Right cardiac atrium (tissue), 5 donors: ENCODE measurements around the gene MEDAG. TPM values are rescaled to one million over a fixed set of nuclear protein-coding genes. Genes with fewer than 3 reads are reported as not detected.

Source experiments
- ATAC-seq, 2 donors: fragments of 200-7000 bp; cut with Tn5 transposase; one replicate each; pipeline versions ENCODE4 v1.8.0 to v1.9.1; 2020; ENCODE audit warnings: moderate library complexity in 2 of 2, mild to moderate bottlenecking in 1 of 2
- DNase-seq, 3 donors: peaks; one replicate each; pipeline ENCODE4 v3.0.0-alpha.2; 2020
- H3K27ac ChIP-seq: one replicate; pipeline ENCODE4 v1.5.1; 2013; ENCODE audit warnings: mild to moderate bottlenecking, low read length, control low read depth, moderate library complexity
- H3K27me3 ChIP-seq: one replicate; pipeline ENCODE4 v1.6.1; 2013; ENCODE audit not compliant: control insufficient read depth, insufficient read depth
- H3K4me1 ChIP-seq: one replicate; pipeline ENCODE4 v1.6.1; 2013; ENCODE audit warnings: low read length; ENCODE audit not compliant: control insufficient read depth, insufficient read depth
- H3K4me3 ChIP-seq: one replicate; pipeline ENCODE4 v1.5.1; 2013; ENCODE audit warnings: low read length, control low read depth
- H3K9me3 ChIP-seq: one replicate; pipeline ENCODE4 v1.6.1; 2013; ENCODE audit warnings: low read length; ENCODE audit not compliant: control insufficient read depth
- WGBS: extraction: QIAGEN DNeasy Blood & Tissue Kit; methylation state at CpG from one replicate; pipeline ENCODE4 v1.1.7; 2013; 5-methylcytosine and 5-hydroxymethylcytosine counted together
- intact Hi-C, 4 donors: fragments of 100-400 bp; cut with DNase I; formaldehyde crosslinking; loops; one replicate each; pipeline versions ENCODE4 v1.11.0 to v1.14.0; 2022 to 2023
- polyA plus RNA-seq: library from polyadenylated mRNA; stranded (reverse); fragments of 200-250 nt; gene quantifications from one replicate; pipeline ENCODE4 v1.2.3, GENCODE V29; 2013
- total RNA-seq, 4 donors: library from RNA; stranded (reverse); fragmentation: NEBNext Ultra II Directional; extraction: Animal tissue kit (Norgen Biotek cat#: 25700); gene quantifications; one replicate each; pipeline ENCODE4 v1.2.1, GENCODE V29; 2021
- donor health status: healthy with polysubstance abuse.
- donor health status: DM: no; HTN: yes; CAD: no.
- donor health status: DM: no; HTN: no; CAD: no.
- donor health status: DM: no; HTN: yes; CAD: no; lungs with severe emphysema.
- donor health status: DM: yes; HTN: yes; CAD: no.

Gene MEDAG
- total and polyA plus RNA-seq, 5 donors = 5.4 to 22.2 (median 7.7) TPM

GRCh38 chr13:30884543-30884942 lies 21.5 kb upstream of the MEDAG start:
- intact Hi-C loops = no loop called here
- 85% methylated on average over 5 of the region's 5 CpGs for whole genome bisulfite sequencing

GRCh38 chr13:30889196-30889690 lies 16.8 kb upstream of the MEDAG start:
- H3K27me3 ChIP-seq = no peaks in the 10 kb centered on the region
- H3K9me3 ChIP-seq = no peaks in the 10 kb centered on the region
- DNase-seq (no peak), ATAC-seq (no peak)
- 92% methylated on average over 3 of the region's 3 CpGs for WGBS
- no peak overlapping the region for H3K4me3 ChIP-seq
- intact Hi-C loops = no loop called here
- no peak overlapping the region for H3K27ac ChIP-seq
- H3K4me1 ChIP-seq = no peaks in the 10 kb centered on the region

More at GRCh38 chr13:30884543-30884942, 21.5 kb upstream of the MEDAG start:
- Histone ChIP-seq H3K27me3 (no peaks in the 10 kb centered on the region), H3K9me3 (no peaks in the 10 kb centered on the region), H3K4me3 (no peak overlapping the region), H3K4me1 (no peaks in the 10 kb centered on the region), H3K27ac (no peak overlapping the region)
- ATAC-seq (no peak), DNase-seq (no peak)

- Histone ChIP-seq H3K9me3 (no peaks in the 10 kb centered on the region), H3K27ac (no peak overlapping the region), H3K27me3 (no peaks in the 10 kb centered on the region), H3K4me1 (no peaks in the 10 kb centered on the region), H3K4me3 (no peak overlapping the region)
- WGBS = 21% methylated on average over 6 of the region's 6 CpGs
- DNase-seq = peak; percentile 81 to 86 (median 84)
- intact Hi-C loops = no loop called here
- peak; percentile 65 to 79 for ATAC-seq
Observed at GRCh38 chr13:30892966-30893365, 13.1 kb upstream of the MEDAG start.

- Histone ChIP-seq H3K4me1 (peaks cover 4% of the 10 kb centered on the region), H3K4me3 (no peak overlapping the region), H3K9me3 (no peaks in the 10 kb centered on the region), H3K27me3 (no peaks in the 10 kb centered on the region), H3K27ac (peak overlapping the region; percentile 70)
- intact Hi-C loops = no loop called here
- peak; percentile 62 to 76 for ATAC-seq
- DNase-seq = peak; percentile 77 to 83 (median 81)
- 39% methylated on average over 4 of the region's 4 CpGs for WGBS
Observed at GRCh38 chr13:30895773-30896172, 10.3 kb upstream of the MEDAG start.

DNA sequence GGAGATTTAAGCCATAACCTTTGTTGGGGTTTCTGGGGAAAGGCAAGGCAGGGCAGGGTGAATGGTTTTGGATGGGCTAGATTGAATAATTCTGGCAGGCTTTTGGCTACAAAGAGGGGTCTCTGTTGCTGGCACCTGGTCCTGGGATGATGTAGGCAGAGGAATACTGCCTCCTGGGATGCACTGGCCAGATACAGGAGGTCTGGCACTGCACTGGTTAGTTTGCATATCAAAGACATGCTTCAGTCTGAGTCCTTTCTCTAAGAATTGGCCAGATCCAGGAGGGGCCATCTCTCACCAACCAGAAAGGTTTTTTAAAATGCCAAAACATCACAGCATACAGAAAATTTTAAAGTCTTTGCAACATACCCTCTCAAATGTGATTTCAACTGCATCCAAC lies 8.0 kb upstream of the MEDAG start:
- no peak for ATAC-seq
- Histone ChIP-seq H3K4me1 (peaks cover 4% of the 10 kb centered on the region), H3K4me3 (no peak overlapping the region), H3K27me3 (no peaks in the 10 kb centered on the region), H3K27ac (no peak overlapping the region), H3K9me3 (no peaks in the 10 kb centered on the region)
- DNase-seq = no peak
- intact Hi-C loops = no loop called here

DNA sequence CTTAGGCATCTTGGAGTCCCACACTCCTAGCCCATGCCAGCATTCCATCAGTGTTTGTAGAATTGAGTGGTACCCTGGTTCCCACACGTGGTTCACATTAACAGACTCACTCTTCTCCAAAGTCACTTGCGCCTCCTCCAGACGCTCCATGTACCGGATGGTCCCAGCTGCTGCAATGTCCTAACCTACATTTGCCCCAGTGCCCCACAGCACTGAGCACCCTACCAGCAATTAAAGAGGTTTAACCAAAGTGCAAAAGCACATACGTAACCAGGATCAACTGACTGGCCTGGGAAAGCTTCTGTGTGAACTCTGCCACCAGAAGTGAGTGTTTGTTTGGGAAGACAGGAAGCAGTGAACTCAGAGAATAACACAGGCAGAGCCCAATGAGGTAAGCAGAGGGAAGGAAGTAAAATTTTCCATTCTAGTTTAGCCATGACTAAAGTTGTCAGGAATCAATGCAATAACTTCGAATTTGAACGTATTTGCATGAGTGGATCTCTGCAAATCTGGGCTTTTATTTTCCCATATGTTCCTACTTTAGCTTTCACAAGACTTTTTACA lies 7.3 kb upstream of the MEDAG start:
- peak; percentile 87 to 95 for ATAC-seq
- Histone ChIP-seq H3K4me3 (no peak overlapping the region), H3K27ac (peak overlapping the region; percentile 48), H3K4me1 (peaks cover 4% of the 10 kb centered on the region), H3K27me3 (no peaks in the 10 kb centered on the region), H3K9me3 (no peaks in the 10 kb centered on the region)
- DNase-seq = peak in 2 of 3 donors; percentile 41 to 62
- intact Hi-C loops = no loop called here
- WGBS = 41% methylated on average over 7 of the region's 7 CpGs

DNA sequence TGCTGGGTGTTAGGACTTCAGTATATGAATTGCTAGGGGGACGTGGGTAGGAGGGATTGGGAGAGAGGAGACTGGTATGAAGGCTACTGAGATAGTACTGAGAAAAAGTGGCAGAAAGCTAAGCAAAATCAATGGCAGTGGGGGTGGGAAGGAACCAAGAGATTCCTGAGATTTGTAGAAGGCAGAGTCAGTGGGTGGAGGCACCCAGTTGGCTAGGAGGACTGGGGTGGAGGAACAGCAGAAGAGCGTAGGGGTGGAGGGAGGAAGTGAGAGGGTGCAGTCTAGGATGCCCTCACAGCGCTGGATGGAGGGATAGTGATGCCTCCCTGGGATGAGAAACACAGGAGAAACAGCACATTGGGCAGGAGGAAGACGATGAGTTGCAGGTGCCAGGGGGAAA lies 5.6 kb upstream of the MEDAG start:
- 78% methylated on average over 4 of the region's 4 CpGs for WGBS
- no peak overlapping the region for H3K27ac ChIP-seq

DNA sequence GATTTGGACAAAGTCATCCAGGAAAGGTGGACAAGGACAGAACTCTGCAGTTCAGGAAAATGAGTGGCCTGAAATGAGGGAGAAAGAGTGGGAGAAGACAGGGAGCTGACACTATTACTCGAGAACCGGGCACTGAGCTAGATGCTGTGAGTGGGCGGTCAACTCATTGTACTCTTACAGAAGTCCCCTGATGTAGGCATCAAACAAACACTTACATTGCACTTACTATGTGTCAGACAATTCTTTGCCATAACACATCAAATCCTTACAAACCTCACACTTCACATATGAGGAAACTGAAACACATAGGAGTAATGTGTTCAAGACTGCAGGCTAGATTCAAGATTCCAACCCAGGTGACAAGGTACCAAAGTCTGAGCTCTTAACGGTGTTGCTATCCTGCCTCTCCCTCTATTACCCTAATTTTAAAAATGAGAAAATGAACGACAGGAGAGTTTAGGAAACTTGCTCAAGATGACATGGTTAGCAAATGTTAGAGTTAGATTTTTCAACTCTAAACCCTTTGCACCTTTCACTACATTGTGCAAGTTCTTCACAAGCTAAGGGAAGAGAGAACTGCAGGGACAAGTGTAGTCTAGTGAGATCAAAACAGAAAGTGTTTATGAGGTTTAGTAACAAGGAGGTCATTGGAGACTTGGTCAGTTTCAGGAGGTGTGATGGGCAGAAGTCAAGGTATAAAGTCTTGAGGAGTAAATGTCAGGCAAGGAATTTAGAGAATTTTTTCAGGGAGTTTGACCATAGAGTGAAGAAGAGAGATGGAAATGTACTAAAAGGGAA lies 4.9 kb upstream of the MEDAG start:
- WGBS = 89% methylated on average over 5 of the region's 5 CpGs
- ATAC-seq = no peak
- peaks cover 4% of the 10 kb centered on the region for H3K4me1 ChIP-seq
- intact Hi-C loops = no loop called here
- H3K4me3 ChIP-seq = no peak overlapping the region
- H3K9me3 ChIP-seq = no peaks in the 10 kb centered on the region
- DNase-seq = no peak
- H3K27ac ChIP-seq = no peak overlapping the region
- H3K27me3 ChIP-seq = no peaks in the 10 kb centered on the region

More for the DNA sequence above, 5.6 kb upstream of the MEDAG start:
- Histone ChIP-seq H3K9me3 (no peaks in the 10 kb centered on the region), H3K27me3 (no peaks in the 10 kb centered on the region), H3K4me1 (peaks cover 4% of the 10 kb centered on the region), H3K4me3 (no peak overlapping the region)
- ATAC-seq (no peak), DNase-seq (no peak)
- intact Hi-C loops = no loop called here

- intact Hi-C loops = no loop called here
- Histone ChIP-seq H3K27ac (no peak overlapping the region), H3K27me3 (no peaks in the 10 kb centered on the region), H3K4me1 (peaks cover 2% of the 10 kb centered on the region), H3K4me3 (no peak overlapping the region), H3K9me3 (no peaks in the 10 kb centered on the region)
- ATAC-seq = no peak
- no peak for DNase-seq
- WGBS = 88% methylated on average over 1 of the region's 1 CpG
Observed at GRCh38 chr13:30904043-30904442, 2.0 kb upstream of the MEDAG start.

DNA sequence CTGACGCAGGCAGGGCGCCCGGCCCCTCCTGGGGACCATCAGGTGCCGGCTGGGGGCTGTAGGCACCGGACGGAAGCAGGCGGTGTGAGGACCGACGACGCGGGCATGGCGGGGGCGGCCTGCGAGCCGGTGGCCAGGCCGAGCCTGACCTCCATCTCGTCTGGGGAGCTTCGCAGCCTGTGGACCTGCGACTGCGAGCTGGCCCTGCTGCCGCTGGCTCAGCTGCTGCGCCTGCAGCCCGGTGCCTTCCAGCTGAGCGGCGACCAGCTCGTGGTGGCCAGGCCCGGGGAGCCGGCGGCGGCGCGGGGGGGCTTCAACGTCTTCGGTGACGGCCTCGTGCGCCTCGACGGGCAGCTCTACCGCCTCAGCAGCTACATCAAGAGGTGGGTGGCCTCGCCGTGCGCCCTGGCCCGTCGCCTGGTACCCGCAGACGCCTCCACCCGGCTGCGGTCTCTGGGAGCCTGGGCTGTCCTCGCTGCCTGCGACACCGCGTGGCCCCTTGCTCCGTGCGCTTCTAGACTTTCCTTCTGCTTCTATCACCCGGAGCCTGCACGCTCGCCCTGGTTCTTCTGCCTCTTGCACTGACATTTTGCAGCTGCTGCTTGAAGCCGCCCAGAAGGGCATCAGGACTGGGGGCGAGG lies 460 bp downstream of the MEDAG start:
- peak in 2 of 3 donors; percentile 70 to 78 for DNase-seq
- H3K4me3 ChIP-seq = peak overlapping the region; percentile 48
- WGBS = 10% methylated on average over 60 of the region's 60 CpGs
- peak; percentile 44 to 52 for ATAC-seq
- peak overlapping the region; percentile 52 for H3K27ac ChIP-seq
- no peaks in the 10 kb centered on the region for H3K27me3 ChIP-seq
- peaks cover 5% of the 10 kb centered on the region for H3K4me1 ChIP-seq
- intact Hi-C loops = no loop called here
- H3K9me3 ChIP-seq = no peaks in the 10 kb centered on the region
